22Rv1 (cell line): ENCODE measurements around the gene TBCK.
"Not testable (repeated sequence)": the region's sequence is repeated elsewhere in the genome, so short reads cannot be mapped to it uniquely, and the experiment has no call there.

ENCODE experiments used
- H3K27ac ChIP-seq: fragments of 450-650 bp; 2 replicates; pipeline ENCODE4 v1.5.1; 2017
- CTCF ChIP-seq: fragments of 450-650 bp; IDR thresholded peaks from 2 replicates; pipeline ENCODE4 v1.5.1; 2017; ENCODE audit warnings: mild to moderate bottlenecking
- ZFX ChIP-seq: fragments of 450-650 bp; IDR thresholded peaks from 2 replicates; pipeline ENCODE4 v1.6.1; 2017; ENCODE audit warnings: antibody characterized with exemption, borderline replicate concordance

The TBCK gene

GRCh38 chr4:106116025-106116424, 200.0 kb downstream of the TBCK start:
- no peak for TF ChIP-seq CTCF
- TF ChIP-seq ZFX, result no peak
- H3K27ac ChIP-seq, result no peak overlapping the region

DNA sequence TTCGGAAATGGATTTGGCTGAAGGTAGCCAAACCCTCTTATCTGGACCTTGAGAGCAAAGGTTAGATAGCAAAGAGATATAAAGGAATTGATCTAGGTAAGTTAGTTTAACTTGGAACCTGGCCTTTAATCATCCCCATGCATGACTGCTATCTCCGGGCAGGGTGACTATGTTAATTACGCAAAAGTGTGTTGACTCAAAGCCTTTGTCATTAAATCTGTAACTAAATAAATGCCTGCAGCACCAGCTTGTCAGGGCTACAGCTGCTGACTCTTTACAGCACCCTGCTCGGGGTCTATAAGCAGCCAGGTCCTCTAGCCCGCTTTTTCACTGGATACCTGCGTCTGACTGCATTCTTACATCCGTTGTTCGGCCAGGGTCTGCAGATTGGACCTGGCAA, 201.7 kb downstream of the TBCK start:
- TF ChIP-seq ZFX (no peak), CTCF (no peak)

DNA sequence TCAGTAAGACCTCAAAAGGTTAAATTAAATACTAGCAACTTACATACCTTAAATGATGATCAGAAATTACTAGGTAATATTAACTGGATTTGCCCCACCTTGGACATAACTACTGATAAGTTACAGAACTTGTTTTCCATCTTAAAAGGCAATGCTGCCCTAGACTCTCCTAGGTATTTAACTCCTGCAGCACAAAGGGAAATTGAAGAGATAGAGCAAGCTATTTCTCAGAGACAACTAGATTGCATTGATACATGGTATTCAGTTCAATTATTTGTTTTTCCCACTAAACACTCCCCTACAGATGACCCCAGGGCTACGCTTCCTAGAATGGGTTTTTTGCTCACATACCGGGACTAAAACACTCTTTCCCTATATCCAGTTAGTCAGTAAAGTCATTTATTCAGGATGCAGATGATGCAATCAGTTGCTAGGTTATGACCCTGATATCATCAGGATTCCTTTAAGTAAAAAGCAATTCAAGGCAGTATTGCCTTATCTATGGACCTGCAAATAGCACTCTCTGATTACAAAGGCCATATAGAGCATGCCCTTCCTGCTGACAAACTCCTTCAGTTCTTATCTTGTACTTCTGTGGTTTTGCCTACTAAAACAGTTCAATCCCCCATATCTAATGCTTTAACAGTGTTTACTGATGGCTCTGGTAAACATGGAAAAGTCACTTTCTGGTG, 204.1 kb downstream of the TBCK start:
- not testable (repeated sequence) for H3K27ac ChIP-seq

More for the DNA sequence above, 201.7 kb downstream of the TBCK start:
- H3K27ac ChIP-seq, result no peak overlapping the region

DNA sequence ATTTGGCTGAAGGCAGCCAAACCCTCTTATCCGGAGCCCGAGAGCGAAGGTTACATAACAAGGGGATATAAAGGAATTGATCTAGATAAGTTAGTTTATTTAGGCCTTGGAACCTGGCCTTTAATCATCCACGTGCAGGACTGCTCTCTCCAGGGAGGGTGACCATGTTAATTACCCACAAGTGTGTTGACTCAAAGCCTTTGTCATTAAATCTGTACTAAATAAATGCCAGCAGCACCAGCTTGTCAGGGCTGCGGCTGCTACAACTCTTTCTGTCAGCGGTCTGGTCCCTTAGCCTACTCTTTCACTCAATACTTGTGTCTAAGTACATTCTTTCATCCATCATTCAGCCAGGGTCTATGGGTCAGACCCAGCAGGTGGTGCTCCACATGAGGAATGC, 206.1 kb downstream of the TBCK start:
- H3K27ac ChIP-seq, result no peak overlapping the region
- TF ChIP-seq ZFX, result no peak
- no peak for TF ChIP-seq CTCF

- TF ChIP-seq ZFX, result no peak
- no peak for TF ChIP-seq CTCF
- H3K27ac ChIP-seq, result no peak overlapping the region
Measured at GRCh38 chr4:106105697-106106096, 210.3 kb downstream of the TBCK start.

DNA sequence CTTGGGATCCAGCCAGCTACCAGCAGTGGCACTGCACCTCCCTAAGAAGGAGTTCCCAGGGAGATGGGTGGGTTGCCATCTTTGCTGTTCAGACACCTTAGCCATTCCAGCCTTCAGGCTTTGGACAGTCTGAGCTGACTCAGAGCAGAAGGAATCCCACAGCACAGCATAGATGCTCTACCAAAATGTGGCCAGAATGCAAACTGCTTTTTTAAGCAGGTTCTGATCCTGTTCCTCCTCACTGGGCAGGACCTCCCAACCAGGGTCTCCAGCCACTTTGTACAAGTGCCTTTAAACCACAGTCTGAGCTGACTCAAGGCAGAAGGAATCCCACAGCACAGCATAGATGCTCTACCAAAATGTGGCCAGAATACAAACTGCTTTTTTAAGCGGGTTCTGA, 211.7 kb downstream of the TBCK start:
- no peak overlapping the region for H3K27ac ChIP-seq
- TF ChIP-seq ZFX, result no peak
- TF ChIP-seq CTCF, result no peak

DNA sequence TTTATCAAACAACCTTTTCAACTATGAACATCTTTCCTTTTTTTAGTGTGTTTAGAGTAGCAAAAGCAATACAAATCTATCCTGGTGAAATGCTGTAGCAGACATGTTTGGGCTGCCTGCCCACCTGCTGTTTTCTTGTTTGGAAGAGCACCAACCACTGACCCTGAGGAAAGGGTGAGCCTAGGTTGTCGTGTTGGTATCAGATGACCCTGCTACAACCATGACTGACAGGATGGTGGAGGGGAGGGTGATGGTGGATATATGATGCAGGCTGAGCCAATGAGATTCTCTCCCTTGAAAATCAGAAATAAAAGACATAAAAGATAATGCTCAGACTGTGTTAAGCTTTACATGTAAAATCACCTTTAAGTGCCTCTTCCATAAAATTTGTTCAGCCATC, 219.6 kb downstream of the TBCK start:
- TF ChIP-seq CTCF (no peak), ZFX (no peak)
- H3K27ac ChIP-seq, result no peak overlapping the region

- H3K27ac ChIP-seq, result no peak overlapping the region
- TF ChIP-seq CTCF (no peak), ZFX (no peak)
Measured at GRCh38 chr4:106095408-106095807, 220.6 kb downstream of the TBCK start.
